ENCODE measurements around the gene SRGAP2B.
"Not testable (repeated sequence)": the region's sequence is repeated elsewhere in the genome, so short reads cannot be mapped to it uniquely, and the experiment has no call there.

DNA sequence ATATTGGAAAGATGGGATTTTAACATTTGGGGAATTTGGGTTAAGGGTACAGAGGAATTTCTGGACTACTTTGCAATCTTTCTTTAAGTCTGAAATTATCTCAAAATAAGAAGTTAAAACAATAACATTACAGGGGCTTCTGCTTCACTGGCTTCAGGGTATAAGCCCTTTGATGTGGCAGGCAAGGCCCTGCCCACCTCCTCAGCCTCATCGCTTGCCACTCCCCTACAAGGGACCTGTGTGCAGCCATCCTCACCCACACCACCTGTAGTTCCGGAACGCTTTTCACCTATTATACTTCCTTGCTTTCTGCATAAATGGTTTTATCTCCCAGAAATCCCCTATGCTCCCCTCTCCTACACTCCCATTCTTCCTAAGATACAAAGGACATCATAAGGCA, 159.8 kb downstream of the SRGAP2B start:
- TF ChIP-seq, protein P1, sequence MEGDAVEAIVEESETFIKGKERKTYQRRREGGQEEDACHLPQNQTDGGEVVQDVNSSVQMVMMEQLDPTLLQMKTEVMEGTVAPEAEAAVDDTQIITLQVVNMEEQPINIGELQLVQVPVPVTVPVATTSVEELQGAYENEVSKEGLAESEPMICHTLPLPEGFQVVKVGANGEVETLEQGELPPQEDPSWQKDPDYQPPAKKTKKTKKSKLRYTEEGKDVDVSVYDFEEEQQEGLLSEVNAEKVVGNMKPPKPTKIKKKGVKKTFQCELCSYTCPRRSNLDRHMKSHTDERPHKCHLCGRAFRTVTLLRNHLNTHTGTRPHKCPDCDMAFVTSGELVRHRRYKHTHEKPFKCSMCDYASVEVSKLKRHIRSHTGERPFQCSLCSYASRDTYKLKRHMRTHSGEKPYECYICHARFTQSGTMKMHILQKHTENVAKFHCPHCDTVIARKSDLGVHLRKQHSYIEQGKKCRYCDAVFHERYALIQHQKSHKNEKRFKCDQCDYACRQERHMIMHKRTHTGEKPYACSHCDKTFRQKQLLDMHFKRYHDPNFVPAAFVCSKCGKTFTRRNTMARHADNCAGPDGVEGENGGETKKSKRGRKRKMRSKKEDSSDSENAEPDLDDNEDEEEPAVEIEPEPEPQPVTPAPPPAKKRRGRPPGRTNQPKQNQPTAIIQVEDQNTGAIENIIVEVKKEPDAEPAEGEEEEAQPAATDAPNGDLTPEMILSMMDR (conservative IDR thresholded peaks at IDR 0.05) = not testable (repeated sequence)
- not testable (repeated sequence) for TF ChIP-seq EZH2 (IDR thresholded peaks at IDR 0.05; ENCODE audit: low read depth)

All from PC-9 (cell line).